Fibroblast of the aortic adventitia (primary cell): ENCODE measurements around the gene CHST15. TPM values are rescaled to one million over a fixed set of nuclear protein-coding genes. Genes with fewer than 3 reads are reported as not detected.

ENCODE experiments used
- DNase-seq: peaks from one replicate; pipeline ENCODE4 v3.0.0-alpha.2; 2010; ENCODE audit warnings: low read depth
- H3K4me3 ChIP-seq: 2 replicates; pipeline ENCODE4 v1.5.1; 2011; ENCODE audit warnings: low read depth, mild to moderate bottlenecking, control low read depth, low read length, moderate library complexity
- total RNA-seq: library from RNA; depleted of rRNA; stranded (reverse); fragments of >200 nt; gene quantifications from 2 replicates; pipeline ENCODE4 v1.2.3, GENCODE V29; 2012; ENCODE audit warnings: low replicate concordance
- TF ChIP-seq, protein P1 (sequence below): IDR thresholded peaks from 2 replicates; pipeline ENCODE4 v1.5.1; 2011; ENCODE audit warnings: mild to moderate bottlenecking, low read length, control low read depth, inconsistent platforms; ENCODE audit not compliant: insufficient read depth

Gene CHST15
- total RNA-seq, 1 donor = 2.0 TPM

DNA sequence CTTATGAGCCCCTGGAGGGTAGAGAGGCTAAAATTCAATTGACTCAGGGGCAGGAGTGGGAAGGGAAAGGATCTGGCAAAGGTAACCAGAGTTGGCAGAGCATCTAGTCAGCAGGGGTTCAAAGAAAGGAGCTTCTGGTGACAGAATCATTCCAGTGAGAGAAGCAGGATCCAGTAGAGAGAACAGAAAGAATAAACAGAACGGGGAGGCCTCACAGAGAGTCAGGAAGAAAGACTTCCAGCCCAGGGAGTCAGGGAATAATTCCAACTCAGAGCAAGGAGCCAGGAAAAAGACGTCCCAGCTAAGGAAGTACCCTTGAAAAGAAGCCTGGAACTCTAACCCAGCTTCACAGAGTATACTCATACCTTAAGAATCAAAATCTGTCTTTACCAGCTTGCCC, 135.2 kb downstream of the CHST15 start:
- DNase-seq = no peak
- TF ChIP-seq, protein P1, sequence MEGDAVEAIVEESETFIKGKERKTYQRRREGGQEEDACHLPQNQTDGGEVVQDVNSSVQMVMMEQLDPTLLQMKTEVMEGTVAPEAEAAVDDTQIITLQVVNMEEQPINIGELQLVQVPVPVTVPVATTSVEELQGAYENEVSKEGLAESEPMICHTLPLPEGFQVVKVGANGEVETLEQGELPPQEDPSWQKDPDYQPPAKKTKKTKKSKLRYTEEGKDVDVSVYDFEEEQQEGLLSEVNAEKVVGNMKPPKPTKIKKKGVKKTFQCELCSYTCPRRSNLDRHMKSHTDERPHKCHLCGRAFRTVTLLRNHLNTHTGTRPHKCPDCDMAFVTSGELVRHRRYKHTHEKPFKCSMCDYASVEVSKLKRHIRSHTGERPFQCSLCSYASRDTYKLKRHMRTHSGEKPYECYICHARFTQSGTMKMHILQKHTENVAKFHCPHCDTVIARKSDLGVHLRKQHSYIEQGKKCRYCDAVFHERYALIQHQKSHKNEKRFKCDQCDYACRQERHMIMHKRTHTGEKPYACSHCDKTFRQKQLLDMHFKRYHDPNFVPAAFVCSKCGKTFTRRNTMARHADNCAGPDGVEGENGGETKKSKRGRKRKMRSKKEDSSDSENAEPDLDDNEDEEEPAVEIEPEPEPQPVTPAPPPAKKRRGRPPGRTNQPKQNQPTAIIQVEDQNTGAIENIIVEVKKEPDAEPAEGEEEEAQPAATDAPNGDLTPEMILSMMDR = no peak
- H3K4me3 ChIP-seq = no peak overlapping the region

Other genes starting within 250 kb of the CHST15 start
- 31.6 and 64.0 TPM in 2 replicates for gene CPXM2, start 201.8 kb downstream of the CHST15 start, total RNA-seq